HEK293 (cell line): ENCODE results near the gene PLIN5.

Source experiments
- CTCF ChIA-PET: fragments of 350-600 bp; formaldehyde crosslinking; extraction: SDS; loops from one replicate; lab custom pipeline; 2021; ENCODE audit warnings: antibody characterized with exemption; lab: Yijun Ruan, JAX
- POLR2A ChIA-PET: fragments of 300-600 bp; formaldehyde crosslinking; extraction: SDS; loops from one replicate; lab custom pipeline; 2020; ENCODE audit warnings: antibody characterized with exemption, inconsistent platforms; lab: Yijun Ruan, JAX
- H3K27ac ChIP-seq: fragments of 200-500 bp; sonication (Bioruptor generic); 2 replicates; pipeline ENCODE4 v1.5.1; 2014; ENCODE audit warnings: low read depth, low read length, control low read depth, inconsistent platforms; ENCODE audit errors: extremely low read depth
- H3K36me3 ChIP-seq, 2 experiments: fragments of 200-500 bp in 1 of 2; sonication (Bioruptor generic) in 1 of 2; 1 replicate in 1 of 2; 2 replicates in 1 of 2; pipeline ENCODE4 v1.5.1; 2014 to 2017; ENCODE audit warnings: inconsistent platforms in 2 of 2, low read length in 2 of 2; ENCODE audit not compliant: control insufficient read depth in 2 of 2, insufficient read depth in 1 of 2
- H3K4me1 ChIP-seq: fragments of 200-500 bp; sonication (Bioruptor generic); 2 replicates; pipeline ENCODE4 v1.5.1; 2014; ENCODE audit warnings: mild to moderate bottlenecking, low read length, inconsistent platforms; ENCODE audit not compliant: control insufficient read depth, insufficient read depth
- H3K4me3 ChIP-seq: 2 replicates; pipeline ENCODE4 v1.5.1; 2011; ENCODE audit warnings: low read depth, mild to moderate bottlenecking, control low read depth, low read length, moderate library complexity
- H3K9me3 ChIP-seq: fragments of 200-500 bp; sonication (Bioruptor generic); 2 replicates; pipeline ENCODE4 v1.5.1; 2014; ENCODE audit warnings: low read depth, low read length, inconsistent platforms; ENCODE audit not compliant: control insufficient read depth, insufficient read depth
- GLIS1 ChIP-seq: fragments of 450-650 bp; formaldehyde crosslinking; IDR thresholded peaks from 2 replicates; pipeline ENCODE4 v1.5.1; 2016; ENCODE audit warnings: missing biosample characterization, missing genetic modification characterization
- HOXD13 ChIP-seq: sonication (generic); formaldehyde crosslinking; IDR thresholded peaks from 2 replicates; pipeline ENCODE4 v1.8.0; 2022; ENCODE audit warnings: missing genetic modification reagents, borderline replicate concordance
- KLF8 ChIP-seq: fragments of 450-650 bp; formaldehyde crosslinking; IDR thresholded peaks from 2 replicates; pipeline ENCODE4 v1.5.1; 2016; ENCODE audit warnings: missing biosample characterization, missing genetic modification characterization
- MZF1 ChIP-seq: fragments of 450-650 bp; formaldehyde crosslinking; IDR thresholded peaks from 2 replicates; pipeline ENCODE4 v1.5.1; 2017; ENCODE audit warnings: missing biosample characterization, missing genetic modification characterization, borderline replicate concordance
- SCRT2 ChIP-seq: fragments of 450-650 bp; formaldehyde crosslinking; IDR thresholded peaks from 2 replicates; pipeline ENCODE4 v1.5.1; 2016; ENCODE audit warnings: missing biosample characterization, missing genetic modification characterization
- SP3 ChIP-seq: fragments of 450-650 bp; formaldehyde crosslinking; IDR thresholded peaks from 2 replicates; pipeline ENCODE4 v1.5.1; 2016; ENCODE audit warnings: missing biosample characterization, missing genetic modification characterization
- ZBTB44 ChIP-seq: fragments of 450-650 bp; IDR thresholded peaks from 2 replicates; pipeline ENCODE4 v1.5.1; 2018; ENCODE audit warnings: missing biosample characterization, mild to moderate bottlenecking, missing genetic modification characterization
- ZNF114 ChIP-seq: fragments of 450-650 bp; formaldehyde crosslinking; IDR thresholded peaks from 2 replicates; pipeline ENCODE4 v1.5.0; 2017; ENCODE audit warnings: missing biosample characterization, missing genetic modification characterization
- ZNF16 ChIP-seq: fragments of 450-650 bp; formaldehyde crosslinking; IDR thresholded peaks from 2 replicates; pipeline ENCODE4 v1.5.1; 2016; ENCODE audit warnings: low read depth, missing biosample characterization, missing genetic modification characterization
- ZNF174 ChIP-seq: fragments of 450-650 bp; formaldehyde crosslinking; IDR thresholded peaks from 2 replicates; pipeline ENCODE4 v1.5.0; 2017; ENCODE audit warnings: missing biosample characterization, mild to moderate bottlenecking, missing genetic modification characterization
- ZNF266 ChIP-seq: fragments of 450-650 bp; formaldehyde crosslinking; IDR thresholded peaks from 2 replicates; pipeline ENCODE4 v1.5.1; 2016; ENCODE audit warnings: missing biosample characterization, missing genetic modification characterization, low read depth
- ZNF394 ChIP-seq: fragments of 450-650 bp; formaldehyde crosslinking; IDR thresholded peaks from 2 replicates; pipeline ENCODE4 v1.5.1; 2016; ENCODE audit warnings: missing biosample characterization, missing genetic modification characterization, mild to moderate bottlenecking, moderate library complexity, borderline replicate concordance
- ZNF529 ChIP-seq: fragments of 450-650 bp; formaldehyde crosslinking; IDR thresholded peaks from 2 replicates; pipeline ENCODE4 v1.5.1; 2017; ENCODE audit warnings: missing genetic modification characterization, missing biosample characterization; ENCODE audit not compliant: insufficient replicate concordance
- ZNF600 ChIP-seq: fragments of 450-650 bp; formaldehyde crosslinking; IDR thresholded peaks from 2 replicates; pipeline ENCODE4 v1.5.1; 2016; ENCODE audit warnings: missing biosample characterization, missing genetic modification characterization
- ZNF654 ChIP-seq: fragments of 450-650 bp; formaldehyde crosslinking; IDR thresholded peaks from 2 replicates; pipeline ENCODE4 v1.5.1; 2016; ENCODE audit warnings: low read depth, missing biosample characterization, missing genetic modification characterization
- ZNF707 ChIP-seq: fragments of 450-650 bp; formaldehyde crosslinking; IDR thresholded peaks from 2 replicates; pipeline ENCODE4 v1.5.1; 2016; ENCODE audit warnings: missing biosample characterization, missing genetic modification characterization
- ZSCAN23 ChIP-seq: fragments of 450-650 bp; formaldehyde crosslinking; IDR thresholded peaks from 2 replicates; pipeline ENCODE4 v1.5.1; 2016; ENCODE audit warnings: missing biosample characterization, missing genetic modification characterization
- TF ChIP-seq, protein P1 (sequence below): fragments of 450-650 bp; IDR thresholded peaks from 2 replicates; pipeline ENCODE4 v1.5.1; 2018; ENCODE audit warnings: missing biosample characterization, missing genetic modification characterization
- TF ChIP-seq, protein P2 (sequence below): fragments of 450-650 bp; formaldehyde crosslinking; IDR thresholded peaks from 2 replicates; pipeline ENCODE4 v1.5.1; 2016; ENCODE audit warnings: missing biosample characterization, missing genetic modification characterization
- TF ChIP-seq, protein P3 (sequence below): fragments of 450-650 bp; formaldehyde crosslinking; IDR thresholded peaks from 2 replicates; pipeline ENCODE4 v1.5.1; 2016; ENCODE audit warnings: missing biosample characterization, missing genetic modification characterization

Gene PLIN5

DNA sequence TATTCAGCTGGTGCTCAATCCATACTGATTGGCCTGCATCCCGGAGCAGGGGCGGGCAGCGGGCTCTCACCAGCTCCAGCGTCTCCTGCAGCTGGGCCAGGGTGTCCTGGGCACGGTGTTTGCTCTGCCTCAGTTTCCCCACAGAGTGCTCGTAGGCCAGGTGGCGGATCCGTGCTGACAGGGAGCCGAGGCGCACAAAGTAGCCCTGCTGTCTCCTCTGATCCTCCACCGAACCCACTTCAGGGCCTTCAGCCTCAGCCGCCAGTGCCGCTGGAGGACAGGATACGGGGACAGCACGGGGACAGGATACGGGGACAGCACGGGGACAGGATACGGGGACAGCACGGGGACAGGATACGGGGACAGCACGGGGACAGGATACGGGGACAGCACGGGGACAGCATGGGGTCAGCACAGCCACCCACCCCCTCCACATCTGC is 9.4 kb downstream of the PLIN5 start (continued):
- TF ChIP-seq ZNF529 (tag by site-specific recombination): no peak
- no peak for TF ChIP-seq ZNF600 (tag by site-specific recombination)
- TF ChIP-seq SP3: no peak
- no peak for TF ChIP-seq SCRT2 (tag by site-specific recombination)

- Histone ChIP-seq H3K27ac (no peak overlapping the region), H3K9me3 (no peaks in the 10 kb centered on the region), H3K4me1 (no peaks in the 10 kb centered on the region), H3K36me3 (no peaks in the 10 kb centered on the region), H3K4me3 (no peak overlapping the region)
- ChIA-PET CTCF (interaction anchor here (0.6 to 5.2 kb wide), 29 partner anchors 9 to 281 kb away, joined by 3 to 72 read pairs (median 5); partner anchors contain the start of genes LRG1, PLIN5 and SH3GL1), POLR2A (interaction anchor here (0.6 to 1.2 kb wide), 5 partner anchors 9 to 257 kb away, joined by 3 to 8 read pairs (median 4); partner anchors contain the start of gene PLIN5)
- no peak for TF ChIP-seq ZNF394
- TF ChIP-seq HOXD13: no peak
- TF ChIP-seq ZNF707 (tag by site-specific recombination): no peak
- no peak for TF ChIP-seq ZNF174
- peak; percentile 50 for TF ChIP-seq ZNF654
- 0 out of 2 replicates have a peak, but pooled peaks have one; percentile 15 for TF ChIP-seq GLIS1 (tag by site-specific recombination)
- no peak for TF ChIP-seq ZBTB44
- TF ChIP-seq ZSCAN23 (tag by site-specific recombination): no peak
- no peak for TF ChIP-seq MZF1 (tag by site-specific recombination)
- TF ChIP-seq, protein P1, sequence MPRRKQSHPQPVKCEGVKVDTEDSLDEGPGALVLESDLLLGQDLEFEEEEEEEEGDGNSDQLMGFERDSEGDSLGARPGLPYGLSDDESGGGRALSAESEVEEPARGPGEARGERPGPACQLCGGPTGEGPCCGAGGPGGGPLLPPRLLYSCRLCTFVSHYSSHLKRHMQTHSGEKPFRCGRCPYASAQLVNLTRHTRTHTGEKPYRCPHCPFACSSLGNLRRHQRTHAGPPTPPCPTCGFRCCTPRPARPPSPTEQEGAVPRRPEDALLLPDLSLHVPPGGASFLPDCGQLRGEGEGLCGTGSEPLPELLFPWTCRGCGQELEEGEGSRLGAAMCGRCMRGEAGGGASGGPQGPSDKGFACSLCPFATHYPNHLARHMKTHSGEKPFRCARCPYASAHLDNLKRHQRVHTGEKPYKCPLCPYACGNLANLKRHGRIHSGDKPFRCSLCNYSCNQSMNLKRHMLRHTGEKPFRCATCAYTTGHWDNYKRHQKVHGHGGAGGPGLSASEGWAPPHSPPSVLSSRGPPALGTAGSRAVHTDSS (tag by site-specific recombination): peak; percentile 69
- no peak for TF ChIP-seq ZNF266 (tag by site-specific recombination)
- TF ChIP-seq ZNF114 (tag by site-specific recombination): no peak
- TF ChIP-seq KLF8 (tag by site-specific recombination): 0 out of 2 replicates have a peak, but pooled peaks have one; percentile 25
- TF ChIP-seq ZNF16 (tag by site-specific recombination): peak; percentile 94
- TF ChIP-seq, protein P2, sequence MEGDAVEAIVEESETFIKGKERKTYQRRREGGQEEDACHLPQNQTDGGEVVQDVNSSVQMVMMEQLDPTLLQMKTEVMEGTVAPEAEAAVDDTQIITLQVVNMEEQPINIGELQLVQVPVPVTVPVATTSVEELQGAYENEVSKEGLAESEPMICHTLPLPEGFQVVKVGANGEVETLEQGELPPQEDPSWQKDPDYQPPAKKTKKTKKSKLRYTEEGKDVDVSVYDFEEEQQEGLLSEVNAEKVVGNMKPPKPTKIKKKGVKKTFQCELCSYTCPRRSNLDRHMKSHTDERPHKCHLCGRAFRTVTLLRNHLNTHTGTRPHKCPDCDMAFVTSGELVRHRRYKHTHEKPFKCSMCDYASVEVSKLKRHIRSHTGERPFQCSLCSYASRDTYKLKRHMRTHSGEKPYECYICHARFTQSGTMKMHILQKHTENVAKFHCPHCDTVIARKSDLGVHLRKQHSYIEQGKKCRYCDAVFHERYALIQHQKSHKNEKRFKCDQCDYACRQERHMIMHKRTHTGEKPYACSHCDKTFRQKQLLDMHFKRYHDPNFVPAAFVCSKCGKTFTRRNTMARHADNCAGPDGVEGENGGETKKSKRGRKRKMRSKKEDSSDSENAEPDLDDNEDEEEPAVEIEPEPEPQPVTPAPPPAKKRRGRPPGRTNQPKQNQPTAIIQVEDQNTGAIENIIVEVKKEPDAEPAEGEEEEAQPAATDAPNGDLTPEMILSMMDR (tag by site-specific recombination): peak; percentile 74
- TF ChIP-seq, protein P3, sequence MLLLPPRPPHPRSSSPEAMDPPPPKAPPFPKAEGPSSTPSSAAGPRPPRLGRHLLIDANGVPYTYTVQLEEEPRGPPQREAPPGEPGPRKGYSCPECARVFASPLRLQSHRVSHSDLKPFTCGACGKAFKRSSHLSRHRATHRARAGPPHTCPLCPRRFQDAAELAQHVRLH (tag by site-specific recombination): peak; percentile 44; the same call in 1 of the 2 replicates
Observed at GRCh38 chr19:4524808-4525562, 10.0 kb downstream of the PLIN5 start.
